H1 (cell line): ENCODE measurements around the gene MRPS12. TPM values are rescaled to one million over a fixed set of nuclear protein-coding genes. Genes with fewer than 3 reads are reported as not detected.

Experiments used
- CTCF ChIA-PET: fragments of 300-600 bp; sonication (Branson Sonifier 250); formaldehyde crosslinking; loops from one replicate; lab custom pipeline; 2021; ENCODE audit not compliant: partially characterized antibody; lab: Charles Lee
- POLR2A ChIA-PET: fragments of 300-600 bp; sonication (Branson Sonifier 250); formaldehyde crosslinking; loops from one replicate; lab custom pipeline; 2021; ENCODE audit warnings: inconsistent platforms; ENCODE audit not compliant: partially characterized antibody; lab: Charles Lee
- DNase-seq, 2 experiments: peaks; one replicate each; pipeline versions ENCODE4 v3.0.0 to v3.0.0-alpha.2; 2010 to 2022; ENCODE audit warnings: low spot score in 2 of 2, low read depth in 1 of 2, mixed read lengths in 1 of 2
- FAIRE-seq: peaks from 2 replicates; lab custom pipeline; 2011; peaks lifted over from hg19 to GRCh38; lab: Jason Lieb, UNC
- H2AFZ ChIP-seq: 2 replicates; pipeline ENCODE4 v1.8.1; 2012; ENCODE audit warnings: low read length, inconsistent platforms
- H2AK5ac ChIP-seq: 2 replicates; pipeline ENCODE4 v1.6.1; 2013; ENCODE audit warnings: low read depth, low read length
- H2BK120ac ChIP-seq: replicated peaks from 2 replicates; pipeline ENCODE3; 2013; ENCODE audit warnings: low read depth, low read length, inconsistent platforms
- H2BK12ac ChIP-seq: 2 replicates; pipeline ENCODE4 v1.6.1; 2013; ENCODE audit warnings: low read depth, low read length
- H2BK15ac ChIP-seq: 2 replicates; pipeline ENCODE4 v1.6.1; 2013; ENCODE audit warnings: low read length
- H2BK20ac ChIP-seq: 2 replicates; pipeline ENCODE4 v1.6.1; 2013; ENCODE audit warnings: low read length
- H2BK5ac ChIP-seq: 2 replicates; pipeline ENCODE4 v1.6.1; 2013; ENCODE audit warnings: low read depth, low read length
- H3K14ac ChIP-seq: 2 replicates; pipeline ENCODE4 v1.6.1; 2013; ENCODE audit warnings: inconsistent platforms; ENCODE audit not compliant: insufficient read length
- H3K18ac ChIP-seq: 2 replicates; pipeline ENCODE4 v1.6.1; 2013; ENCODE audit warnings: low read length; ENCODE audit errors: extremely low read depth
- H3K23ac ChIP-seq: 2 replicates; pipeline ENCODE4 v1.6.1; 2013; ENCODE audit warnings: inconsistent platforms; ENCODE audit not compliant: insufficient read length
- H3K23me2 ChIP-seq: 2 replicates; pipeline ENCODE4 v1.6.1; 2013; ENCODE audit warnings: low read depth, low read length
- H3K27ac ChIP-seq: 2 replicates; pipeline ENCODE4 v1.6.1; 2011; ENCODE audit warnings: low read depth, low read length, inconsistent platforms
- H3K27me3 ChIP-seq, 4 experiments: replicated peaks in 1 of 4; 1 replicate in 1 of 4; 2 replicates in 3 of 4; pipeline versions ENCODE4 v1.6.1 to v1.8.1; 2011 to 2013; ENCODE audit warnings: low read length in 3 of 4, mild to moderate bottlenecking in 3 of 4, inconsistent platforms in 2 of 4, mixed read lengths in 2 of 4, moderate library complexity in 1 of 4; ENCODE audit not compliant: control insufficient read depth in 3 of 4, insufficient read depth in 3 of 4; ENCODE audit errors: extremely low read depth in 1 of 4
- H3K36me3 ChIP-seq, 4 experiments: 2 replicates each; pipeline versions ENCODE4 v1.6.1 to v1.8.1; 2011 to 2013; ENCODE audit warnings: mild to moderate bottlenecking in 4 of 4, low read length in 3 of 4, moderate library complexity in 2 of 4, control low read depth in 1 of 4, inconsistent platforms in 1 of 4; ENCODE audit not compliant: insufficient read depth in 4 of 4, control insufficient read depth in 2 of 4
- H3K4ac ChIP-seq: replicated peaks from 2 replicates; pipeline ENCODE3; 2013; ENCODE audit warnings: low read length, low read depth, mixed read lengths, inconsistent platforms; ENCODE audit not compliant: insufficient read length
- H3K4me1 ChIP-seq, 4 experiments: replicated peaks in 1 of 4; 1 replicate in 1 of 4; 2 replicates in 3 of 4; pipeline versions ENCODE4 v1.6.1 to v1.8.1; 2011 to 2013; ENCODE audit warnings: low read length in 3 of 4, inconsistent platforms in 2 of 4, mixed read lengths in 1 of 4; ENCODE audit not compliant: insufficient read depth in 4 of 4, control insufficient read depth in 3 of 4
- H3K4me2 ChIP-seq, 2 experiments: 2 replicates each; pipeline versions ENCODE4 v1.6.1 to v1.8.1; 2011 to 2013; ENCODE audit warnings: low read depth in 2 of 2, low read length in 2 of 2, control low read depth in 1 of 2, inconsistent platforms in 1 of 2, mild to moderate bottlenecking in 1 of 2; ENCODE audit not compliant: insufficient read depth in 1 of 2
- H3K4me3 ChIP-seq, 4 experiments: fragments of 200-600, 300-600 bp in 1 of 4; sonication (generic), shearing (Covaris generic), sonication (Bioruptor Twin) in 1 of 4; 2 replicates each; pipeline versions ENCODE4 v1.5.1 to v1.8.1; 2011 to 2016; ENCODE audit warnings: low read length in 4 of 4, low read depth in 3 of 4, control low read depth in 2 of 4, inconsistent platforms in 2 of 4, mild to moderate bottlenecking in 2 of 4, mixed read lengths in 1 of 4, moderate library complexity in 1 of 4; ENCODE audit not compliant: insufficient read depth in 2 of 4; ENCODE audit errors: extremely low read depth in 1 of 4
- H3K56ac ChIP-seq: replicated peaks from 2 replicates; pipeline ENCODE3; 2013; ENCODE audit warnings: low read depth, mild to moderate bottlenecking, mixed read lengths, low read length, inconsistent platforms; ENCODE audit not compliant: insufficient read length
- H3K79me1 ChIP-seq: 2 replicates; pipeline ENCODE4 v1.6.1; 2013; ENCODE audit warnings: low read depth, low read length, control low read depth
- H3K79me2 ChIP-seq, 2 experiments: 2 replicates each; pipeline versions ENCODE4 v1.6.1 to v1.8.1; 2012 to 2013; ENCODE audit warnings: low read length in 2 of 2, mild to moderate bottlenecking in 2 of 2, inconsistent platforms in 1 of 2; ENCODE audit not compliant: insufficient read depth in 2 of 2, control insufficient read depth in 1 of 2
- H3K9ac ChIP-seq, 4 experiments: replicated peaks in 1 of 4; 1 replicate in 1 of 4; 2 replicates in 3 of 4; pipeline versions ENCODE4 v1.6.1 to v1.8.1; 2011 to 2013; ENCODE audit warnings: low read depth in 3 of 4, low read length in 3 of 4, control low read depth in 2 of 4, mild to moderate bottlenecking in 2 of 4, moderate library complexity in 2 of 4, inconsistent platforms in 1 of 4; ENCODE audit errors: extremely low read depth in 1 of 4
- H3K9me3 ChIP-seq, 2 experiments: 2 replicates each; pipeline versions ENCODE4 v1.6.1 to v1.8.1; 2012 to 2013; ENCODE audit warnings: mild to moderate bottlenecking in 2 of 2, moderate library complexity in 2 of 2, control low read depth in 1 of 2, inconsistent platforms in 1 of 2, low read depth in 1 of 2, low read length in 1 of 2, mixed read lengths in 1 of 2; ENCODE audit not compliant: insufficient read depth in 2 of 2
- H4K20me1 ChIP-seq, 2 experiments: replicated peaks in 1 of 2; 2 replicates each; pipeline versions ENCODE3 to v1.8.1; 2011 to 2013; ENCODE audit warnings: inconsistent platforms in 2 of 2, low read length in 2 of 2, mild to moderate bottlenecking in 1 of 2; ENCODE audit not compliant: insufficient read depth in 2 of 2, control insufficient read depth in 1 of 2
- H4K5ac ChIP-seq: 2 replicates; pipeline ENCODE4 v1.6.1; 2013; ENCODE audit warnings: low read length, low read depth, mixed read lengths, inconsistent platforms; ENCODE audit not compliant: insufficient read length
- H4K8ac ChIP-seq: 2 replicates; pipeline ENCODE4 v1.8.0; 2013; ENCODE audit warnings: mild to moderate bottlenecking, moderate library complexity, low read length, inconsistent platforms; ENCODE audit not compliant: insufficient read depth; ENCODE audit errors: extremely low read depth
- H4K91ac ChIP-seq: replicated peaks from 2 replicates; pipeline ENCODE3; 2013; ENCODE audit warnings: low read length, mixed read lengths, inconsistent platforms; ENCODE audit not compliant: insufficient read length
- BCL11A ChIP-seq, 2 experiments: IDR thresholded peaks; one replicate each; pipeline ENCODE4 v1.6.1; 2011; ENCODE audit warnings: low read depth in 2 of 2, low read length in 2 of 2, mild to moderate bottlenecking in 2 of 2
- CEBPB ChIP-seq: IDR thresholded peaks from 2 replicates; pipeline ENCODE4 v1.6.1; 2012; ENCODE audit warnings: low read depth, low read length
- EGR1 ChIP-seq: IDR thresholded peaks from 2 replicates; pipeline ENCODE4 v1.6.1; 2011; ENCODE audit warnings: low read depth, low read length, borderline replicate concordance
- EZH2 ChIP-seq: fragments of 200-600 bp; sonication (generic); IDR thresholded peaks from 2 replicates; pipeline ENCODE4 v1.7.1; 2012; ENCODE audit warnings: low read depth, mild to moderate bottlenecking, moderate library complexity, low read length, inconsistent platforms; ENCODE audit not compliant: severe bottlenecking
- HDAC2 ChIP-seq, 2 experiments: fragments of 300-600 bp in 1 of 2; sonication (generic) in 1 of 2; IDR thresholded peaks; 2 replicates each; pipeline ENCODE4 v1.6.1; 2011 to 2012; ENCODE audit warnings: low read depth in 2 of 2, low read length in 2 of 2, mild to moderate bottlenecking in 2 of 2, moderate library complexity in 2 of 2, borderline replicate concordance in 1 of 2, inconsistent platforms in 1 of 2
- JUN ChIP-seq: IDR thresholded peaks from 2 replicates; pipeline ENCODE4 v1.6.1; 2011; ENCODE audit warnings: low read depth, mild to moderate bottlenecking, improper control_type of control experiment, low read length
- POLR2AphosphoS5 ChIP-seq: IDR thresholded peaks from 2 replicates; pipeline ENCODE4 v1.6.1; 2011; ENCODE audit warnings: low read depth, low read length
- RAD21 ChIP-seq, 2 experiments: IDR thresholded peaks in 1 of 2; conservative IDR thresholded peaks in 1 of 2; 2 replicates each; pipeline ENCODE4 v1.6.1; 2011; ENCODE audit warnings: low read depth in 2 of 2, low read length in 2 of 2, improper control_type of control experiment in 1 of 2, inconsistent platforms in 1 of 2, mild to moderate bottlenecking in 1 of 2, moderate library complexity in 1 of 2
- RBBP5 ChIP-seq: IDR thresholded peaks from 2 replicates; pipeline ENCODE4 v1.7.1; 2012; ENCODE audit warnings: low read depth, mild to moderate bottlenecking, inconsistent platforms, low read length, moderate library complexity, borderline replicate concordance
- SUZ12 ChIP-seq: fragments of 200-600 bp; sonication (generic); IDR thresholded peaks from 2 replicates; pipeline ENCODE4 v1.6.1; 2012; ENCODE audit warnings: mild to moderate bottlenecking, inconsistent platforms, low read length, moderate library complexity, mixed read lengths
- TAF1 ChIP-seq: IDR thresholded peaks from 2 replicates; pipeline ENCODE4 v1.6.1; 2011; ENCODE audit warnings: mild to moderate bottlenecking, low read depth, low read length
- TCF12 ChIP-seq: IDR thresholded peaks from 2 replicates; pipeline ENCODE4 v1.6.1; 2011; ENCODE audit warnings: low read depth, mild to moderate bottlenecking, low read length
- WGBS, 2 experiments: shearing (Covaris generic) in 1 of 2; methylation state at CpG; one replicate each; pipeline versions ENCODE4 v1.1.6 to v1.1.7; 2013 to 2015; ENCODE audit warnings: low lambda C conversion rate in 2 of 2, mixed read lengths in 2 of 2, inconsistent platforms in 1 of 2, low coverage in 1 of 2, missing lambda C conversion rate in 1 of 2; ENCODE audit not compliant: insufficient replicate concordance in 2 of 2, insufficient coverage in 1 of 2, insufficient read length in 1 of 2; ENCODE audit errors: extremely low coverage in 1 of 2, missing lambda C conversion rate in 1 of 2; 5-methylcytosine and 5-hydroxymethylcytosine counted together
- polyA plus RNA-seq, 7 experiments: library from polyadenylated mRNA; depleted of rRNA in 3 of 7; stranded (reverse) in 5 of 7; unstranded in 2 of 7; fragments of >200 nt in 5 of 7; fragments of 200-250 nt in 2 of 7; gene quantifications; 1 replicate in 5 of 7; 2 replicates in 1 of 7; 4 replicates in 1 of 7; pipeline versions ENCODE4 v1.2.1 to v1.2.3, GENCODE V29; 2011 to 2013; ENCODE audit warnings: missing spikeins in 2 of 7, mixed read lengths in 2 of 7
- total RNA-seq: library from RNA; stranded (reverse); fragmentation: NEBNext Ultra II Directional; extraction: Animal tissue kit (Norgen Biotek cat#: 25700); gene quantifications from 2 replicates; pipeline ENCODE4 v1.2.1, GENCODE V29; 2021

The MRPS12 gene
- total and polyA plus RNA-seq, 2 of the 8 experiments (the other 6 are each of a cell fraction or from before 2014, with no cell fraction given) = 79.0 to 175 TPM

DNA sequence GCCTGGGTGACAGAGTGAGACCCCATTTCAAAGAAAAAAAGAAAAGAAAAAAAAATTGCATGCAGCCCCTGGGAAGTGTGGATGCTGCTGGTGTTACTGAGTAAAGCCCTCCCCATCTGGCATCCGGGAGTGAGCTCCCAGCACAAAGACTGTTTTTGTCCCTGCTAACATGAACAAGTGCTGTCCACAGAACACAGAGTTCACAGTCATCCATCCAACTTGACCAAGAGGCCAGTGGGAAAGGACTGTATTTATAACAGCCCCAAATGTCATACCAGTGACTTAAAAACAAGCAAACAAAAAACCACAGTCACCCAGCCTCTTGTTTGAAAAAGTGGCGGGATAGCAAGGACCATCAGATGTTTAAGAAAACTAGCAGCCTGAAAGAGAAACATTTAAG, 34.0 kb downstream of the MRPS12 start:
- WGBS, 2 experiments = 96% methylated on average over 2 of the region's 2 CpGs; no CpG with 5 or more reads in 1 of the 2 experiments
- Histone ChIP-seq H2BK15ac (no peak overlapping the region), H3K27ac (no peak overlapping the region), H4K8ac (no peak overlapping the region), H4K91ac (no peak overlapping the region), H3K23me2 (0 out of 2 replicates have a peak, but pooled peaks cover 2% of the 10 kb centered on the region), H2BK5ac (no peak overlapping the region), H3K56ac (no peak overlapping the region), H2AFZ (no peak overlapping the region), H3K14ac (no peak overlapping the region), H3K4me3 (no peak overlapping the region), H3K4me2 (no peak overlapping the region), H2AK5ac (no peak overlapping the region), H3K23ac (no peak overlapping the region), H3K9me3 (no peaks in the 10 kb centered on the region), H3K36me3 (0 out of 8 replicates have a peak, but pooled peaks cover 0 to 3% (median 0%) of the 10 kb centered on the region in 4 experiments), H3K79me2 (no peaks in the 10 kb centered on the region), H3K4me1 (peaks cover 0 to 3% (median under 1%) of the 10 kb centered on the region in 4 experiments; a peak in 2 of 7 replicates), H2BK12ac (no peak overlapping the region), H4K5ac (no peak overlapping the region), H4K20me1 (peaks cover 0 to 2% of the 10 kb centered on the region in 2 experiments), H2BK20ac (no peak overlapping the region), H3K9ac (no peak overlapping the region), H2BK120ac (no peak overlapping the region), H3K27me3 (no peaks in the 10 kb centered on the region), H3K18ac (no peak overlapping the region), H3K79me1 (no peaks in the 10 kb centered on the region; the same call in 1 of the 2 replicates), H3K4ac (no peak overlapping the region)
- CTCF ChIA-PET = interaction anchor here (0.6 to 3.4 kb wide), 5 partner anchors 12 to 87 kb away, joined by 3 to 16 read pairs (median 4); no protein-coding TSS in a partner anchor
- FAIRE-seq (no peak), DNase-seq (no peak)
- TF ChIP-seq TCF12 = no peak
- no peak for TF ChIP-seq HDAC2 (IDR thresholded peaks at IDR 0.05; ENCODE audit: borderline replicate concordance in 1 of 2, low read depth in 2 of 2, low read length in 2 of 2)
- TF ChIP-seq RBBP5 = no peak
- no peak for TF ChIP-seq EGR1
- TF ChIP-seq TAF1 = no peak
- no peak for TF ChIP-seq RAD21 (IDR thresholded peaks at IDR 0.05 in 1 of 2, conservative IDR thresholded peaks at IDR 0.05 in 1 of 2; ENCODE audit: low read depth in 2 of 2, low read length in 2 of 2)
- TF ChIP-seq JUN = no peak
- no peak for TF ChIP-seq BCL11A (IDR thresholded peaks at IDR 0.05; ENCODE audit: low read depth in 2 of 2, low read length in 2 of 2)
- TF ChIP-seq SUZ12 = no peak
- no peak for TF ChIP-seq POLR2AphosphoS5
- TF ChIP-seq CEBPB = no peak
- no peak for TF ChIP-seq EZH2
- POLR2A ChIA-PET = interaction anchor here (0.6 kb wide), 1 partner anchor 13 kb away, joined by 3 read pairs; no protein-coding TSS in a partner anchor
